Fibroblast of skin of scalp (primary cell): ENCODE results near the gene SURF6.
A peak's percentile ranks its signal among the peaks of the same experiment; 100 is the strongest.
"Not testable (repeated sequence)": the region's sequence is repeated elsewhere in the genome, so short reads cannot be mapped to it uniquely, and the experiment has no call there.

Experiments used
- DNase-seq: peaks from one replicate; pipeline ENCODE4 v3.0.0-alpha.2; 2013

Gene SURF6

GRCh38 chr9:133347515-133347984, 11.6 kb upstream of the SURF6 start:
- DNase-seq, result peak; percentile 24

GRCh38 chr9:133346021-133346785, 10.2 kb upstream of the SURF6 start:
- no peak for DNase-seq

DNA sequence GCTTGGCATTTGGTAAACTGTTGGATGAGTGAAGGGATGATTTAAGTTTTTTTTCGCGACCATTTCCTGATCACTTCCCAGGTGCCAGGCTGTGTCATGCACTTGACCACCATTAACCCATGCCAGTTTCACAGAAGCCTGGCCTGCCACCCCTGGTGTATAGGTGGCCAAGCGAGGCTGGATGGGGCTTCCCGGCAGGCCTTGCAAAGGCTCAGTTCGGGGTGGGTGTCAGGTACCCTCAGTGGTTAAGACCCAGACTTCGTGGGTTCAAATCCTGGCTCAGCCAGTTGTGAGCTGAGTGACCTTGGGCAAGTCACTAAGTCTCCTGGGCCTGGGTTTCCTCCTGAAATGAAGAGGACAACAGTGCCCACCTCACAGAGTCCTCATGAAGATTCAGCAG, 9.6 kb upstream of the SURF6 start:
- DNase-seq, result no peak

DNA sequence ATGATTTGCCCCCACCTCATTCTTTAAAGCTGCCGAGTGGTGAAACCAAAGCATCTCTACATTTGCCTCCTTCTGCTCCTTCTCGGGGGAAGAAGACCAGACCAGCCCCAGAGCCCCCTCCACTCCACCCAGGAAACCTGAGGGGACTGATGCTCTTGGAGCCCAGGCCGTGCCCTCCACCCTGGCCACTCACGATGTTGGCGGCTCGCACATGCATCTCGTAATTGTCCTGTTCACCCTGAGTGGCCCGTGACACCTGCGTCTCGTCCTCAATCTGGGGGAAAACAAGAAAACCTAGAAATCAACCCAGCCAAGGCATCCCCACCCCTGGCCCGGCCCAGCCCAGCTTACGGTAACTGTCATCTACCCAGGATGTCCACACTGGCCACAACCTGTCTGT, 9.0 kb upstream of the SURF6 start:
- DNase-seq, result no peak

GRCh38 chr9:133344071-133344470, 8.1 kb upstream of the SURF6 start:
- DNase-seq, result no peak

GRCh38 chr9:133342570-133342969, 6.6 kb upstream of the SURF6 start:
- DNase-seq, result no peak

- no peak for DNase-seq
Measured at GRCh38 chr9:133342069-133342406, 6.0 kb upstream of the SURF6 start.

DNA sequence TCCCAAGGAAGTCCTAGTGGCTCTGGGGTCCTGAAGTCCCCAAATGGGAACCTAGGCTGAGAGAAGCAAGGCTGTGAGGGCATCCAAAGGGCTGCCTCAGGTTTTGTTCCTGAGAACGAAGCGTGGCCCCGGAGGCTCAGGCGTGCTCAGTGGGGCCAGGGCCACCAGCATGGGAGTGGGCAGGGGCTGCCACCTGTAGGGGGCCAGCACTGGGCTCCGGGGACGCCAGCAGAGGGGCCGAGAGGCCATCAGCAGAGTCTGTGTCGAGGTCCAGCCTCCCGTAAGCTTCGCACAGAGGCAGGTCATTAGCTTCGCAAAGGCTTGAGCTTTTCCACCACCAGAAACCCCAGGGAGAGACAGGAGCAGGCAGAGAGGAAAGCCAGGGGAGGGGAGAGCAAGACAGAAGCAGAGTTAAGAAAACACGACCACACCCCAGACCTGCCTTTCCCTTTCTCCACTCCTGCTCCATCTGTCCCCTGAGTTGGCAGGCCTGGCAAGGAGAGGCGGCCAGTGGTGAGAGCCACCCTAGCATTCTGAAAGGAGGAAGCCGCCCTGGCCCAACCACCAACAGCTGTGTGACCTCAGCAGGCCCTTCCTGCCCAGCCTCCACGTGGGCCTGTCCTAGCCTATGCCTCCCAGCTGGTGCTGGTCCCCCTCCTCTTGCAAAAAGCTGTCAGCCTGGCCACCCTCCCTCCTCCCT, 5.5 kb upstream of the SURF6 start:
- no peak for DNase-seq

- no peak for DNase-seq
Measured at GRCh38 chr9:133340916-133341315, 4.9 kb upstream of the SURF6 start.

GRCh38 chr9:133340256-133340655, 4.3 kb upstream of the SURF6 start:
- DNase-seq, result no peak

DNA sequence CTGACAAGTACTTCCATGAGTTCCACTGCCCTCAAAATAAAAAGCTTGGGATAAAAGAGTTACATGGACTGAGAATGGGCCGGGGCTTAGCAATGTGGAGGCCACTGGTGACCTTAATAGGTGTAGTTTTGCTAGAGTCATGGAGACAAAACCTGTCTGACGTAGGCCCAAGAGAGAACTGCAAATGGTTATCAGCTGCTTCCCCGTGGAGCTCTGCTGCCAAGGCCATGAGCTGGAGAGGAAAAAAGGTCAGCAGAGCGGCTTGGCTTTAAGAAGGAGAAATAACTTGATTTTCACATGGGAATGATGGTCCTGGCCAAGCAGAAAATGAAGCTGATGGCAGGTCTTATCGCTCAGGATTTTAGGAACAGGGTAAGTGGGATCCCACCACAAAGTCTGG, 3.7 kb upstream of the SURF6 start:
- DNase-seq, result no peak

GRCh38 chr9:133334888-133335287, 1.1 kb downstream of the SURF6 start:
- DNase-seq, result not testable (repeated sequence)

DNA sequence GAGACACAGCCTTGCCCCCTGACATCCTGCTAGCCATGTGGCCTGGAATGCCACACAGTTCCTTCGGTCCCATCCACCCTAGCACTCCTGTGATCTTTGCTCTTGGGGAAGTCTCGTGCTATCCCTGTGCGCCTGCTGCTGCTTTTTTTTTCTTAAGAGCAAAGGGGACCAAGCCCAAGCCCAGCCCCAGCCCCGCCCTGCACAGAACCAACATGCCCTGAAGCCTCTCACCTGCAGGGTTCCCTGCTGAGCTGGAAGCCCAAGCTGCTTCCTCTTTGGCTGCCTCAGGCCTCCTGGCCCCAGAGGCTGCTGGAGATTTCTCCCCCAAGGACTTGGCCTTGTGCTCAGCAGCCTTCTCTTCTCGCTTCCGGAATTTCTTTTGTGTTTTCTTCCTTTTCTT, 1.8 kb downstream of the SURF6 start:
- no peak for DNase-seq

DNA sequence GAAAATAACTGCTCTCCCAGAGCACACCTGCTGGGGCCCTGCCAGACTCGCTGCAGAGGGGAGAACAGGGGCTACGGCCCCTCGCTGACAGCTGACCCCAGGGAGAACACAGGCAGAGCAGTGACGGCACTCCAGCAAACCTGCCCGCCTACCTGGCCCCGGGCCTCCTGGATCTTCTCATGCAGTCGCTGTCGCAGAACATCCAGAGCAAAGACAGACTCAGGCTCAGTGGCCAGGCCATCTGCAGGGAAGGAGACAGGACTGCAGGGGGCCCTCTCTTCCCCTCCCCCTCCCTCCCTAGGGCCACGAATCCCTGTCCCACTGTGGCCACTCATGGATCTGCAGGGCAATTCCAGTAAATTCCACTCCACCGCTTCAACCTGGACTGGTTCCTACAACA, 2.4 kb downstream of the SURF6 start:
- DNase-seq, result no peak

DNA sequence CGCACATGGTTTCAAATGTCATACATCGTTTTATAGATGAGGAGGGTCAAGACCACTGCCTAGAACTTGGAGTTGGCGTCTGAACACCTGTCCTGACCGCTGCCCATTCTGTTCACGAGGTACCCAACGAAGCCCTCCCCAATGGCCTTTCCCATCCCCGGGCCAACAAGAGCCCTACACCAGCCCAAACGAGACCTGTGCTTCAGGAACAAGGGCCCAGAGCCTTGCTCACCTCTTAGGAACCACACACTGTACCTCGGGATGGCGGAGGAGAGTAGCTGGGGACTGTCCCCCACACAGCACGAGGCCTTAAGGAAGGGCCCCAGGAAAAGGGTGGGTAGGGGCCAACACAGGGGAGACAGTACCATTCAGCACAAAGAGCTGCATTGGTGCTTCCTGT, 3.0 kb downstream of the SURF6 start:
- no peak for DNase-seq

GRCh38 chr9:133332381-133332730, 3.6 kb downstream of the SURF6 start:
- DNase-seq, result no peak

- no peak for DNase-seq
Measured at GRCh38 chr9:133331641-133332380, 4.2 kb downstream of the SURF6 start.

DNA sequence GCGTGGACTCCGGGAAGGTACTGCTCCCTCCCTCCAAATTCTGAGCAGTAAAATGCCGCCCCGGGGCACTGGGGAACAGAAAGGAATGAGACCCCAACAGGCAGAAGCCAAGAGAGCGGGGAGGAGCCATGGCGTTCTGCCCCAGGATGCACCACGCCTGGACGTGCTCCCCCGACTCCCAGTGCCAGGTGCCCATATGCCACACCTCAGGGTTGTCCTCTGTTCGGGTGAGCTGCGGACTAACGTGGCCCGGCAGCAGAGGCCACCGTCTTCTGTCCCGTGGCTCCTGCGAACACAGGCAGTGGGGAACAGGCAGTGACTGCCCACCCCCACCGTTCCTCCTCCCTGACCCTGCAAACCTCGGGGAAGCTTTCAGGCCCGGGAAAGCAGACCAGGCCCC, 4.8 kb downstream of the SURF6 start:
- DNase-seq, result no peak

DNA sequence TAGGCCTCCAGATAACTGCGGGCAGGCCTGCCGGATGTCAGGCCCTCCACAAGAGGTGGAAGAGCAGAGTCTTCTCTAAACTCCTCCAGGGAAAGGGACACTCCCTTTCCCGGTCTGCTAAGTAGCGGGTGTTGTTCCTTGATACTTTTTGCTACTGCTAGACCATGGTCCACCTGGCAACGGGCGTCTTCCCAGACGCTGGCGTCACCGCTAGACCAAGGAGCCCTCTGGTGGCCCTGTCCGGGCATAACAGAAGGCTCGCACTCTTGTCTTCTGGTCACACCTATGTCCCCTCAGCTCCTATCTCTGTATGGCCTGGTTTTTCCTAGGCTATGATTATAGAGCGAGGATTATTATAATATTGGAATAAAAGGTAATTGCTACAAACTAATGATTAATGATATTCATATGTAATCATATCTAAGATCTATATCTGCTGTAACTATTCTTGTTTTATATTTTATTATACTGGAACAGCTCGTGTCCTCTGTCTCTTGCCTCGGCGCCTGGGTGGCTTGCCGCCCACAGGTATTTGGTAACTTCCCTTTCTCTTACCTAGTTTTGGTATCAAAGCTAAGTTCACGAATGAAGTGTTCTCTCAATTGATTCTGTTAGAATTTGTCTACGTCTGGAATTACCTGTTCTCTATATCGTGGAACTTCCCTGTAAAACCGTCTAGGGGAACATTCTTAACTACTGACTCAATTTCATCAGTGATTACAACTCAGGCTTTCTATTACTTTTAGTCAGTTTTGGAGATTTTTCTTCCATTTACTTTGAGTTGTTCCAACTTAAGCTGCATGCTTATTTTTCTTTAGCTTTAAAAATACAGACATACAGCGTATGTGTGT, 6.5 kb downstream of the SURF6 start:
- not testable (repeated sequence) for DNase-seq

- no peak for DNase-seq
Measured at GRCh38 chr9:133327834-133328484, 8.0 kb downstream of the SURF6 start.

- DNase-seq, result not testable (repeated sequence)
Measured at GRCh38 chr9:133327021-133327420, 9.0 kb downstream of the SURF6 start.
